GM06990 (cell line): ENCODE measurements around the gene TBK1.

Experiments
- DNase-seq: peaks from one replicate; pipeline ENCODE4 v3.0.0-alpha.2; 2011; ENCODE audit not compliant: insufficient read length; ENCODE audit errors: extremely low read depth
- H3K27me3 ChIP-seq: replicated peaks from 2 replicates; pipeline ENCODE4 v1.6.0; 2011; ENCODE audit warnings: low read length; ENCODE audit not compliant: control insufficient read depth, insufficient read depth
- H3K36me3 ChIP-seq: 2 replicates; pipeline ENCODE4 v1.5.1; 2011; ENCODE audit warnings: low read length; ENCODE audit not compliant: control insufficient read depth, insufficient read depth
- H3K4me3 ChIP-seq: replicated peaks from 2 replicates; pipeline ENCODE4 v1.5.1; 2011; ENCODE audit warnings: low read depth, mild to moderate bottlenecking, control low read depth, low read length
- CTCF ChIP-seq: IDR thresholded peaks from 2 replicates; pipeline ENCODE4 v1.5.1; 2011; ENCODE audit warnings: low read length, control low read depth, mild to moderate bottlenecking, inconsistent platforms; ENCODE audit not compliant: insufficient read depth, poor library complexity, severe bottlenecking

TBK1 gene

DNA sequence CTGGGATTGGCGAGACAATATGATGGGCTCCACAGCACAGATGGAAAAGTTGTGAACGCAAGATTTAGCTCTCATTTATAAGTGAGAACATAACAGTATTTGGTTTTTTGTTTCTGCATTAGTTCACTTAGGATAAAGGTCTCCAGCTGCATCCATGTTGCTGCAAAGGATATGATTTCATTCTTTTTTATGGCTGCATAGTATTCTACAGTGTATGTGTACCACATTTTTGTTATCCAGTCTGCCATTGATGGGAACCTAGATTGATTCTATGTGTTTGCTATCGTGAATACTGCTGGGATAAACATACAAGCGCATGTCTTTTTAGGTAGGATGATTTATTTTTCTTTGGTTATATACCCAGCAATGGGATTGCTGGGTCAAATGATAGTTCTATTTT, 23.6 kb downstream of the TBK1 start:
- H3K36me3 ChIP-seq: peaks cover 16% of the 10 kb centered on the region
- no peak for TF ChIP-seq CTCF
- no peak for DNase-seq
- no peaks in the 10 kb centered on the region for H3K27me3 ChIP-seq
- no peak overlapping the region for H3K4me3 ChIP-seq

DNA sequence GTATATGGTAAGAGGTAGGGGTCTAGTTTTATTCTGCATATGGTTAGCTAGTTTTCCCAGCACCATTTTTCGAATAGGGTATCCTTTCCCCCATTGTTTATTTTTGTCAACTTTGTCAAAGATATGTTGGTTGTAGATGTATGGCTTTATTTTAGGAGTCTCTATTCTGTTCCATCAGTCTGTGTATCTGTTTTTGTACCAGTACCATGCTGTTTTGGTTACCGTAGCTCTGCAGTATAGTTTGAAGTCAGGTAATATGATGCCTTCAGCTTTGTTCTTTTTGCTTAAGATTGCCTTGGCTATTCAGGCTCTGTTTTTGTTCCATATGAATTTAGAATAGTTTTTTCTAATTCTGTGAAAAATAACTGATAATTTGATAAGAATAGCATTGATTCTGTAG, 24.9 kb downstream of the TBK1 start:
- no peak overlapping the region for H3K4me3 ChIP-seq
- peaks cover 12% of the 10 kb centered on the region for H3K36me3 ChIP-seq
- TF ChIP-seq CTCF: no peak
- no peaks in the 10 kb centered on the region for H3K27me3 ChIP-seq
- no peak for DNase-seq

DNA sequence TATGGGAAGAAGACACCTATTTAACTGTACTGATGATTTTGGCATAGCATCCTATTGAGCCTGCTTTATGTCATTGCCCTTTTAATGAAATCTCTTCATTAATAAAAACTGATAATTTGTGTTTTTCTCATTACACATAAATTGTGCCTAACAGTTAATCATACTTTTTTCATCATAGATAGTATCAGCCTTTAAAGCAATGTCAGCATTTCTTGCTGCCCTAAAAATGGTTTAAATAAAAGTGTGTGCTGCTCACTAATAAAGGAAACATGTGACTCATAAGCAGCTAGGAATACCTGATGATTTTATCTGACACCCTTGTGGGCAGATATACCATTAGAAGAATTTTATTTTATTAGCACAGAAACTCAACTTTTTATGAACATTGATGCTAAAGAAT, 26.7 kb downstream of the TBK1 start:
- peaks cover 6% of the 10 kb centered on the region; the same call in 1 of the 2 replicates for H3K36me3 ChIP-seq
- H3K4me3 ChIP-seq: no peak overlapping the region

GRCh38 chr12:64480148-64480547, 28.2 kb downstream of the TBK1 start:
- no peak for TF ChIP-seq CTCF
- Histone ChIP-seq H3K27me3 (no peaks in the 10 kb centered on the region), H3K36me3 (peaks cover 4% of the 10 kb centered on the region; the same call in 1 of the 2 replicates), H3K4me3 (no peak overlapping the region)
- no peak for DNase-seq

More for the DNA sequence above, 26.7 kb downstream of the TBK1 start:
- H3K27me3 ChIP-seq: no peaks in the 10 kb centered on the region
- DNase-seq: no peak
- TF ChIP-seq CTCF: no peak

- no peak overlapping the region for H3K4me3 ChIP-seq
- no peak for TF ChIP-seq CTCF
- H3K36me3 ChIP-seq: peaks cover 2% of the 10 kb centered on the region
- no peaks in the 10 kb centered on the region for H3K27me3 ChIP-seq
- DNase-seq: no peak
Measured at GRCh38 chr12:64486657-64487056, 34.7 kb downstream of the TBK1 start.

DNA sequence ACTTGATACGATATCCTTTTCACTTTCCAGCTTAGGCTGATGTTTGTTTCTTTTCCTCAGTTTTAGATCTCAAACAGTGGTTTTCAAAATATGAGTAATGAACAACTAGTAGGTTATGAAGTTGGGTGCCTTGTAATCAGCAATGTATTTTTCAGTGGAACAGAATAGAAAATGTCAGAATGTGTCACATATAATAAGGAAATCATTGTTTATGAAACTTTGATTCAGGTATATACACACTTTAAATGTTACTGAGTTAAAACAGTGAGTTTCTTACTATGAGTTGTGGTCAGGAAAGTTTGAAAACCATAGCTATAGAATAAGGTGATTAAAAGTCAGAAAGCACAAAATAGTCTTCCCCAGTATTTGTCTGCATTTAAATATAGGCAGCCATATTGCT, 39.8 kb downstream of the TBK1 start:
- no peak for TF ChIP-seq CTCF
- no peak for DNase-seq
- Histone ChIP-seq H3K4me3 (no peak overlapping the region), H3K27me3 (no peaks in the 10 kb centered on the region), H3K36me3 (peaks cover 7% of the 10 kb centered on the region)
